Measurements from ENCODE around the gene SECISBP2L.

SECISBP2L gene

GRCh38 chr15:48984811-48985352 is 61.4 kb downstream of the SECISBP2L start:
- H3K36me3 ChIP-seq (ENCODE audit: control insufficient read depth, low read length), result no peaks in the 10 kb centered on the region
- no peak overlapping the region for H3K27ac ChIP-seq (ENCODE audit: low read depth, low read length)
- H3K79me2 ChIP-seq (ENCODE audit: control insufficient read depth, low read length), result no peaks in the 10 kb centered on the region
- no peaks in the 10 kb centered on the region for H3K4me1 ChIP-seq (ENCODE audit: control insufficient read depth, low read length)
- TF ChIP-seq EZH2phosphoT487 (IDR thresholded peaks at IDR 0.05; ENCODE audit: borderline replicate concordance, low read length), result no peak
- no peak for TF ChIP-seq CTCF (IDR thresholded peaks at IDR 0.05; ENCODE audit: low read depth, low read length, poor library complexity, severe bottlenecking)
- H3F3A ChIP-seq (ENCODE audit: control insufficient read depth, insufficient read depth), result no peaks in the 10 kb centered on the region
- H4K20me1 ChIP-seq (ENCODE audit: control insufficient read depth, insufficient read depth, low read depth, low read length), result no peaks in the 10 kb centered on the region
- no peaks in the 10 kb centered on the region for H3K9me2 ChIP-seq (replicated peaks; ENCODE audit: control insufficient read depth, low read length)
- no peak overlapping the region for H3K4me3 ChIP-seq (ENCODE audit: low read length)
- H3K4me2 ChIP-seq (ENCODE audit: low read length), result no peak overlapping the region
- H3K9me3 ChIP-seq (ENCODE audit: control insufficient read depth, insufficient read depth, low read length), result no peaks in the 10 kb centered on the region
- H3K27me3 ChIP-seq (ENCODE audit: control insufficient read depth, low read length), result no peaks in the 10 kb centered on the region

GRCh38 chr15:48984021-48984710 is 62.1 kb downstream of the SECISBP2L start:
- no peak for TF ChIP-seq CTCF (IDR thresholded peaks at IDR 0.05; ENCODE audit: low read depth, low read length, poor library complexity, severe bottlenecking)
- no peak for TF ChIP-seq EZH2phosphoT487 (IDR thresholded peaks at IDR 0.05; ENCODE audit: borderline replicate concordance, low read length)
- Histone ChIP-seq H3K4me2 (ENCODE audit: low read length) (no peak overlapping the region), H3K9me2 (replicated peaks; ENCODE audit: control insufficient read depth, low read length) (no peaks in the 10 kb centered on the region), H3K36me3 (ENCODE audit: control insufficient read depth, low read length) (no peaks in the 10 kb centered on the region), H3K4me3 (ENCODE audit: low read length) (no peak overlapping the region), H3K27ac (ENCODE audit: low read depth, low read length) (no peak overlapping the region), H4K20me1 (ENCODE audit: control insufficient read depth, insufficient read depth, low read depth, low read length) (no peaks in the 10 kb centered on the region), H3K4me1 (ENCODE audit: control insufficient read depth, low read length) (no peaks in the 10 kb centered on the region), H3F3A (ENCODE audit: control insufficient read depth, insufficient read depth) (no peaks in the 10 kb centered on the region), H3K79me2 (ENCODE audit: control insufficient read depth, low read length) (no peaks in the 10 kb centered on the region), H3K9me3 (ENCODE audit: control insufficient read depth, insufficient read depth, low read length) (no peaks in the 10 kb centered on the region), H3K27me3 (ENCODE audit: control insufficient read depth, low read length) (no peaks in the 10 kb centered on the region)

GRCh38 chr15:48983300-48983699 is 62.9 kb downstream of the SECISBP2L start:
- Histone ChIP-seq H3K36me3 (ENCODE audit: control insufficient read depth, low read length) (no peaks in the 10 kb centered on the region), H3F3A (ENCODE audit: control insufficient read depth, insufficient read depth) (no peaks in the 10 kb centered on the region), H3K9me2 (replicated peaks; ENCODE audit: control insufficient read depth, low read length) (no peaks in the 10 kb centered on the region), H3K79me2 (ENCODE audit: control insufficient read depth, low read length) (no peaks in the 10 kb centered on the region), H3K9me3 (ENCODE audit: control insufficient read depth, insufficient read depth, low read length) (no peaks in the 10 kb centered on the region), H3K4me1 (ENCODE audit: control insufficient read depth, low read length) (no peaks in the 10 kb centered on the region), H3K4me3 (ENCODE audit: low read length) (no peak overlapping the region), H3K27me3 (ENCODE audit: control insufficient read depth, low read length) (no peaks in the 10 kb centered on the region), H3K4me2 (ENCODE audit: low read length) (no peak overlapping the region), H3K27ac (ENCODE audit: low read depth, low read length) (no peak overlapping the region), H4K20me1 (ENCODE audit: control insufficient read depth, insufficient read depth, low read depth, low read length) (no peaks in the 10 kb centered on the region)
- TF ChIP-seq EZH2phosphoT487 (IDR thresholded peaks at IDR 0.05; ENCODE audit: borderline replicate concordance, low read length) (no peak), CTCF (IDR thresholded peaks at IDR 0.05; ENCODE audit: low read depth, low read length, poor library complexity, severe bottlenecking) (no peak)
